Esophagus muscularis mucosa (tissue), 4 donors: Measurements from ENCODE around the gene FHDC1. TPM values are rescaled to one million over a fixed set of nuclear protein-coding genes. Genes with fewer than 3 reads are reported as not detected.

Source experiments
- DNase-seq: peaks from one replicate; pipeline ENCODE4 v3.0.0-alpha.2; 2017; ENCODE audit errors: extremely low spot score
- H3K27ac ChIP-seq, 4 donors: fragments of 200-600 bp; sonication (generic); replicated peaks in 1 of 4; 1 replicate in 3 of 4; 2 replicates in 1 of 4; pipeline ENCODE4 v1.5.1; 2016 to 2019; ENCODE audit warnings: mild to moderate bottlenecking in 1 of 4
- H3K27me3 ChIP-seq, 4 donors: fragments of 200-600 bp; sonication (generic); one replicate each; pipeline versions ENCODE4 v1.5.1 to v1.6.0; 2016 to 2019
- H3K36me3 ChIP-seq, 4 donors: fragments of 200-600 bp; sonication (generic); one replicate each; pipeline ENCODE4 v1.5.1; 2016 to 2019
- H3K4me1 ChIP-seq, 4 donors: fragments of 200-600 bp; sonication (generic); one replicate each; pipeline ENCODE4 v1.5.1; 2016 to 2019
- H3K4me3 ChIP-seq, 4 donors: fragments of 200-600 bp; sonication (generic); 1 replicate in 2 of 4; 2 replicates in 2 of 4; pipeline ENCODE4 v1.5.1; 2016 to 2019; ENCODE audit warnings: mild to moderate bottlenecking in 4 of 4, moderate library complexity in 1 of 4
- H3K9me3 ChIP-seq, 4 donors: fragments of 200-600 bp; sonication (generic); 1 replicate in 3 of 4; 2 replicates in 1 of 4; pipeline ENCODE4 v1.5.1; 2016 to 2019
- CTCF ChIP-seq, 3 experiments: fragments of 200-600 bp in 2 of 3; fragments of 450-650 bp in 1 of 3; sonication (generic) in 2 of 3; IDR thresholded peaks; one replicate each; pipeline ENCODE4 v1.5.1; 2017 to 2019; ENCODE audit warnings: antibody characterized with exemption in 3 of 3, mild to moderate bottlenecking in 2 of 3, moderate library complexity in 1 of 3
- EP300 ChIP-seq: sonication (generic); formaldehyde crosslinking; IDR thresholded peaks from one replicate; pipeline ENCODE4 v1.6.1; 2017; ENCODE audit warnings: antibody characterized with exemption
- POLR2A ChIP-seq: fragments of 450-650 bp; IDR thresholded peaks from one replicate; pipeline ENCODE4 v1.6.1; 2017; ENCODE audit warnings: antibody characterized with exemption, moderate library complexity, mild to moderate bottlenecking, low read depth
- POLR2AphosphoS5 ChIP-seq, 2 donors: sonication (generic); formaldehyde crosslinking; IDR thresholded peaks; one replicate each; pipeline ENCODE4 v1.6.1; 2017; ENCODE audit warnings: antibody characterized with exemption in 2 of 2
- WGBS: methylation state at CpG from one replicate; pipeline ENCODE4 v1.1.5; 2018; 5-methylcytosine and 5-hydroxymethylcytosine counted together
- intact Hi-C: fragments of 100-400 bp; cut with DNase I; formaldehyde crosslinking; loops from one replicate; pipeline ENCODE4 v1.15.1; 2023
- total RNA-seq, 4 donors: library from RNA; depleted of rRNA; stranded (reverse); fragments of >200 nt; gene quantifications; one replicate each; pipeline versions ENCODE4 v1.1.0 to v1.2.1, GENCODE V29; 2016

Gene FHDC1
- total RNA-seq, 4 donors from 2014 or later, result 0.83 to 2.1 (median 1.6) TPM

DNA sequence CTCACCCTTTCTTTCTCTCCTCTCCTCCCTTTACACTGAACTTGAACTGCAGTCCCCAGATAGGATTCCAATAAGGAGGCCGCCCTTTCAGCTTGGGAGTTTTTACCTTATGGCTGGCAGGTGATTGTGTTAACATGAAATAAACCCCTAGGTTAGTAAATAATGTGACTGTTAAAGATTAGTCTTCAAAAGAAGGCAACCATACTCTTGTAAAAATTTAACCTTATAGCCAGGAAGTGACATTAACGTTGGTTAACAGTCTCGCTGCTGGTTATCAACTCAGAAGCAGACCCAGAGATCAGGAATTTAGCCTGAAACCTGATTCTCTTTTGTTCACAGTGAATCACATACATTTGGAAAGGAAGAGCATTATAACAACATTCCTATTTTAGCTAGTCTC, 15.2 kb downstream of the FHDC1 start:
- intact Hi-C loops, result no loop called here
- Histone ChIP-seq H3K4me3 (no peak overlapping the region), H3K36me3 (no peaks in the 10 kb centered on the region), H3K27me3 (peaks cover 0 to 5% (median 0%) of the 10 kb centered on the region in 4 donors), H3K27ac (no peak overlapping the region), H3K4me1 (peaks cover 0 to 3% (median 1%) of the 10 kb centered on the region in 4 donors), H3K9me3 (no peaks in the 10 kb centered on the region)
- DNase-seq, result no peak
- WGBS, result 89% methylated on average over 3 of the region's 3 CpGs
- TF ChIP-seq CTCF (IDR thresholded peaks at IDR 0.05), result no peak
- TF ChIP-seq EP300, result no peak
- no peak for TF ChIP-seq POLR2A
- TF ChIP-seq POLR2AphosphoS5 (IDR thresholded peaks at IDR 0.05), result no peak

- no peak overlapping the region for H3K27ac ChIP-seq
- WGBS, result 93% methylated on average over 3 of the region's 3 CpGs
- H3K36me3 ChIP-seq, result no peaks in the 10 kb centered on the region
- DNase-seq, result no peak
- H3K27me3 ChIP-seq, result peaks cover 0 to 5% (median 0%) of the 10 kb centered on the region in 4 donors
- H3K9me3 ChIP-seq, result no peaks in the 10 kb centered on the region
- H3K4me1 ChIP-seq, result peaks cover 14 to 17% (median 15%) of the 10 kb centered on the region in 4 donors
- no peak overlapping the region for H3K4me3 ChIP-seq
- TF ChIP-seq POLR2A (no peak), EP300 (no peak), CTCF (IDR thresholded peaks at IDR 0.05) (no peak)
- intact Hi-C loops, result no loop called here
These were observed 17.4 kb downstream of the FHDC1 start for GRCh38 chr4:152953514-152953913.

GRCh38 chr4:152954741-152955140, 18.6 kb downstream of the FHDC1 start:
- no peaks in the 10 kb centered on the region for H3K36me3 ChIP-seq
- peaks cover 0 to 5% (median 0%) of the 10 kb centered on the region in 4 donors for H3K27me3 ChIP-seq
- no peak overlapping the region for H3K27ac ChIP-seq
- TF ChIP-seq CTCF (IDR thresholded peaks at IDR 0.05), result no peak
- no peak for TF ChIP-seq EP300
- TF ChIP-seq POLR2AphosphoS5 (IDR thresholded peaks at IDR 0.05), result no peak
- no peak for TF ChIP-seq POLR2A
- 90% methylated on average over 1 of the region's 1 CpG for WGBS
- H3K4me1 ChIP-seq, result peaks cover 14 to 17% (median 15%) of the 10 kb centered on the region in 4 donors
- no peak overlapping the region for H3K4me3 ChIP-seq
- intact Hi-C loops, result no loop called here
- H3K9me3 ChIP-seq, result no peaks in the 10 kb centered on the region
- DNase-seq, result no peak

- Histone ChIP-seq H3K36me3 (no peaks in the 10 kb centered on the region), H3K27ac (peak overlapping the region in 1 of 4 donors; percentile 58), H3K27me3 (no peaks in the 10 kb centered on the region), H3K9me3 (no peaks in the 10 kb centered on the region), H3K4me3 (no peak overlapping the region), H3K4me1 (peaks cover 14 to 17% (median 16%) of the 10 kb centered on the region in 4 donors)
- WGBS, result 82% methylated on average over 2 of the region's 2 CpGs
- intact Hi-C loops, result no loop called here
- DNase-seq, result no peak
- TF ChIP-seq EP300 (no peak), POLR2A (no peak), CTCF (IDR thresholded peaks at IDR 0.05) (no peak), POLR2AphosphoS5 (IDR thresholded peaks at IDR 0.05) (no peak)
These were observed 20.0 kb downstream of the FHDC1 start for GRCh38 chr4:152956147-152956546.
